ENCODE measurements around the gene CLASP2.

Gene CLASP2

GRCh38 chr3:33722191-33722590 is 4.1 kb upstream of the CLASP2 start:
- peaks cover 13% of the 10 kb centered on the region for H3K4me1 ChIP-seq (ENCODE audit: insufficient read depth, low read length)
- H3K79me2 ChIP-seq (ENCODE audit: insufficient read depth, low read length): peaks cover 14% of the 10 kb centered on the region
- no peak overlapping the region for H3K9ac ChIP-seq (ENCODE audit: low read depth, low read length)
- no peaks in the 10 kb centered on the region for H3K27me3 ChIP-seq (ENCODE audit: insufficient read depth, low read length, poor library complexity)
- no peak for TF ChIP-seq CTCF (IDR thresholded peaks at IDR 0.05; ENCODE audit: borderline replicate concordance, extremely low read depth, low read length, poor library complexity, severe bottlenecking)
- TF ChIP-seq EZH2 (IDR thresholded peaks at IDR 0.05; ENCODE audit: borderline replicate concordance, low read depth, low read length, severe bottlenecking): no peak
- H4K20me1 ChIP-seq (ENCODE audit: insufficient read depth, low read length): no peaks in the 10 kb centered on the region
- H3K9me3 ChIP-seq (ENCODE audit: insufficient read depth, low read length, severe bottlenecking): no peaks in the 10 kb centered on the region
- DNase-seq (no peak), ATAC-seq (ENCODE audit: insufficient read depth, low read depth) (no peak)
- H3K36me3 ChIP-seq (ENCODE audit: insufficient read depth, low read length): no peaks in the 10 kb centered on the region
- no peak overlapping the region for H3K4me2 ChIP-seq (ENCODE audit: insufficient read depth, low read length)
- H3K4me3 ChIP-seq (ENCODE audit: low read depth in 1 of 2, low read length in 2 of 2): no peak overlapping the region
- no peak overlapping the region for H3K27ac ChIP-seq (ENCODE audit: low read length)
- peak overlapping the region; percentile 29; the same call in 1 of the 2 replicates for H2AFZ ChIP-seq (ENCODE audit: low read depth, low read length)

- Histone ChIP-seq H3K79me2 (ENCODE audit: insufficient read depth, low read length) (peaks cover 50% of the 10 kb centered on the region), H2AFZ (ENCODE audit: low read depth, low read length) (peak overlapping the region; percentile 94), H4K20me1 (ENCODE audit: insufficient read depth, low read length) (peaks cover 19% of the 10 kb centered on the region; the same call in 1 of the 2 replicates), H3K36me3 (ENCODE audit: insufficient read depth, low read length) (0 out of 2 replicates have a peak, but pooled peaks cover 4% of the 10 kb centered on the region), H3K27me3 (ENCODE audit: insufficient read depth, low read length, poor library complexity) (no peaks in the 10 kb centered on the region), H3K4me1 (ENCODE audit: insufficient read depth, low read length) (peaks cover 38% of the 10 kb centered on the region), H3K27ac (ENCODE audit: low read length) (peak overlapping the region; percentile 79), H3K9ac (ENCODE audit: low read depth, low read length) (peak overlapping the region; percentile 92), H3K4me3 (ENCODE audit: low read depth in 1 of 2, low read length in 2 of 2) (peak overlapping the region; percentile 53 to 88), H3K4me2 (ENCODE audit: insufficient read depth, low read length) (peak overlapping the region; percentile 80), H3K9me3 (ENCODE audit: insufficient read depth, low read length, severe bottlenecking) (no peaks in the 10 kb centered on the region)
- no peak for TF ChIP-seq CTCF (IDR thresholded peaks at IDR 0.05; ENCODE audit: borderline replicate concordance, extremely low read depth, low read length, poor library complexity, severe bottlenecking)
- TF ChIP-seq EZH2 (IDR thresholded peaks at IDR 0.05; ENCODE audit: borderline replicate concordance, low read depth, low read length, severe bottlenecking): no peak
- DNase-seq: no peak
- ATAC-seq (ENCODE audit: insufficient read depth, low read depth): no peak
These were observed 497 bp upstream of the CLASP2 start for GRCh38 chr3:33718595-33718907.

- H2AFZ ChIP-seq (ENCODE audit: low read depth, low read length): peak overlapping the region; percentile 94
- no peaks in the 10 kb centered on the region for H3K9me3 ChIP-seq (ENCODE audit: insufficient read depth, low read length, severe bottlenecking)
- H4K20me1 ChIP-seq (ENCODE audit: insufficient read depth, low read length): peaks cover 19% of the 10 kb centered on the region; the same call in 1 of the 2 replicates
- H3K9ac ChIP-seq (ENCODE audit: low read depth, low read length): peak overlapping the region; percentile 92
- H3K4me3 ChIP-seq (ENCODE audit: low read depth in 1 of 2, low read length in 2 of 2): peak overlapping the region; percentile 53 to 88; a peak in 3 of 4 replicates
- peaks cover 61% of the 10 kb centered on the region for H3K79me2 ChIP-seq (ENCODE audit: insufficient read depth, low read length)
- H3K36me3 ChIP-seq (ENCODE audit: insufficient read depth, low read length): 0 out of 2 replicates have a peak, but pooled peaks cover 4% of the 10 kb centered on the region
- DNase-seq: peak; percentile 69
- peak; percentile 78 for ATAC-seq (ENCODE audit: insufficient read depth, low read depth)
- H3K27ac ChIP-seq (ENCODE audit: low read length): peak overlapping the region; percentile 79
- H3K27me3 ChIP-seq (ENCODE audit: insufficient read depth, low read length, poor library complexity): no peaks in the 10 kb centered on the region
- peak overlapping the region; percentile 80 for H3K4me2 ChIP-seq (ENCODE audit: insufficient read depth, low read length)
- no peak for TF ChIP-seq EZH2 (IDR thresholded peaks at IDR 0.05; ENCODE audit: borderline replicate concordance, low read depth, low read length, severe bottlenecking)
- TF ChIP-seq CTCF (IDR thresholded peaks at IDR 0.05; ENCODE audit: borderline replicate concordance, extremely low read depth, low read length, poor library complexity, severe bottlenecking): no peak
- H3K4me1 ChIP-seq (ENCODE audit: insufficient read depth, low read length): peaks cover 38% of the 10 kb centered on the region
These were observed 513 bp downstream of the CLASP2 start for GRCh38 chr3:33717616-33717865.

GRCh38 chr3:33716227-33716626 is 1.8 kb downstream of the CLASP2 start:
- ATAC-seq (ENCODE audit: insufficient read depth, low read depth) (no peak), DNase-seq (no peak)
- Histone ChIP-seq H3K27ac (ENCODE audit: low read length) (0 out of 2 replicates have a peak overlapping the region, but pooled peaks have one; percentile 29), H3K79me2 (ENCODE audit: insufficient read depth, low read length) (peaks cover 74% of the 10 kb centered on the region), H3K27me3 (ENCODE audit: insufficient read depth, low read length, poor library complexity) (no peaks in the 10 kb centered on the region), H3K4me1 (ENCODE audit: insufficient read depth, low read length) (peaks cover 38% of the 10 kb centered on the region), H3K9me3 (ENCODE audit: insufficient read depth, low read length, severe bottlenecking) (no peaks in the 10 kb centered on the region), H4K20me1 (ENCODE audit: insufficient read depth, low read length) (peaks cover 19% of the 10 kb centered on the region; the same call in 1 of the 2 replicates), H3K36me3 (ENCODE audit: insufficient read depth, low read length) (peaks cover 10% of the 10 kb centered on the region; the same call in 1 of the 2 replicates), H3K9ac (ENCODE audit: low read depth, low read length) (peak overlapping the region; percentile 92; the same call in 1 of the 2 replicates), H2AFZ (ENCODE audit: low read depth, low read length) (no peak overlapping the region), H3K4me3 (ENCODE audit: low read depth in 1 of 2, low read length in 2 of 2) (peak overlapping the region in 1 of 2 experiments; percentile 88; a peak in 2 of 4 replicates), H3K4me2 (ENCODE audit: insufficient read depth, low read length) (peak overlapping the region; percentile 80)
- TF ChIP-seq EZH2 (IDR thresholded peaks at IDR 0.05; ENCODE audit: borderline replicate concordance, low read depth, low read length, severe bottlenecking) (no peak), CTCF (IDR thresholded peaks at IDR 0.05; ENCODE audit: borderline replicate concordance, extremely low read depth, low read length, poor library complexity, severe bottlenecking) (no peak)

Data from DND-41 (cell line).